ENCODE data around the gene MYPN. TPM values are rescaled to one million over a fixed set of nuclear protein-coding genes. Genes with fewer than 3 reads are reported as not detected.
A peak's percentile ranks its signal among the peaks of the same experiment; 100 is the strongest.

Gene MYPN
- total RNA-seq, 3 donors from 2014 or later = 0.33 TPM; not detected in 2

GRCh38 chr10:68090586-68090985 is 18.7 kb upstream of the MYPN start:
- intact Hi-C loops (cut with DNase I; ENCODE audit: low total_unique reads) = no loop called here
- no peak overlapping the region for H3K4me3 ChIP-seq
- no peaks in the 10 kb centered on the region for H3K36me3 ChIP-seq
- no peaks in the 10 kb centered on the region for H3K9me3 ChIP-seq
- no peak for TF ChIP-seq CTCF (IDR thresholded peaks at IDR 0.05)
- no peak for TF ChIP-seq POLR2A (IDR thresholded peaks at IDR 0.05)
- no peak for TF ChIP-seq POLR2AphosphoS5 (IDR thresholded peaks at IDR 0.05)
- H3K27me3 ChIP-seq = no peaks in the 10 kb centered on the region
- DNase-seq (ENCODE audit: low spot score in 2 of 2) = no peak
- no peaks in the 10 kb centered on the region for H3K4me1 ChIP-seq
- H3K27ac ChIP-seq = no peak overlapping the region

- no peaks in the 10 kb centered on the region for H3K27me3 ChIP-seq
- no peak overlapping the region for H3K4me3 ChIP-seq
- H3K36me3 ChIP-seq = no peaks in the 10 kb centered on the region
- H3K9me3 ChIP-seq = no peaks in the 10 kb centered on the region
- H3K4me1 ChIP-seq = no peaks in the 10 kb centered on the region
- no peak for DNase-seq (ENCODE audit: low spot score in 2 of 2)
- intact Hi-C loops (cut with DNase I; ENCODE audit: low total_unique reads) = no loop called here
- H3K27ac ChIP-seq = no peak overlapping the region
- no peak for TF ChIP-seq POLR2A (IDR thresholded peaks at IDR 0.05)
- no peak for TF ChIP-seq POLR2AphosphoS5 (IDR thresholded peaks at IDR 0.05)
- TF ChIP-seq CTCF (IDR thresholded peaks at IDR 0.05) = no peak
These were observed 16.8 kb upstream of the MYPN start for GRCh38 chr10:68092512-68092911.

GRCh38 chr10:68095153-68095552 is 14.1 kb upstream of the MYPN start:
- no peak overlapping the region for H3K27ac ChIP-seq
- intact Hi-C loops (cut with DNase I; ENCODE audit: low total_unique reads) = no loop called here
- H3K36me3 ChIP-seq = no peaks in the 10 kb centered on the region
- no peak for DNase-seq (ENCODE audit: low spot score in 2 of 2)
- H3K4me3 ChIP-seq = no peak overlapping the region
- H3K4me1 ChIP-seq = no peaks in the 10 kb centered on the region
- no peaks in the 10 kb centered on the region for H3K9me3 ChIP-seq
- H3K27me3 ChIP-seq = no peaks in the 10 kb centered on the region
- TF ChIP-seq CTCF (IDR thresholded peaks at IDR 0.05) (no peak), POLR2A (IDR thresholded peaks at IDR 0.05) (no peak), POLR2AphosphoS5 (IDR thresholded peaks at IDR 0.05) (no peak)

GRCh38 chr10:68096913-68097516 is 12.3 kb upstream of the MYPN start:
- TF ChIP-seq POLR2AphosphoS5 (IDR thresholded peaks at IDR 0.05) (no peak), POLR2A (IDR thresholded peaks at IDR 0.05) (no peak), CTCF (IDR thresholded peaks at IDR 0.05) (no peak)
- Histone ChIP-seq H3K9me3 (no peaks in the 10 kb centered on the region), H3K4me1 (no peaks in the 10 kb centered on the region), H3K36me3 (no peaks in the 10 kb centered on the region), H3K27me3 (no peaks in the 10 kb centered on the region), H3K4me3 (no peak overlapping the region), H3K27ac (peak overlapping the region in 1 of 2 donors; percentile 12)
- intact Hi-C loops (cut with DNase I; ENCODE audit: low total_unique reads) = no loop called here
- peak in 1 of 2 donors; percentile 35 for DNase-seq (ENCODE audit: low spot score in 2 of 2)

- Histone ChIP-seq H3K27ac (no peak overlapping the region), H3K4me3 (no peak overlapping the region), H3K36me3 (no peaks in the 10 kb centered on the region), H3K27me3 (no peaks in the 10 kb centered on the region), H3K4me1 (no peaks in the 10 kb centered on the region), H3K9me3 (no peaks in the 10 kb centered on the region)
- TF ChIP-seq POLR2AphosphoS5 (IDR thresholded peaks at IDR 0.05) (no peak), POLR2A (IDR thresholded peaks at IDR 0.05) (no peak), CTCF (IDR thresholded peaks at IDR 0.05) (no peak)
- intact Hi-C loops (cut with DNase I; ENCODE audit: low total_unique reads) = no loop called here
- no peak for DNase-seq (ENCODE audit: low spot score in 2 of 2)
These were observed 9.6 kb upstream of the MYPN start for GRCh38 chr10:68099736-68100135.
